Muscle layer of duodenum (tissue), 2 donors: ENCODE results near the gene ARHGEF3.

ENCODE experiments used
- H3K27ac ChIP-seq: one replicate; pipeline ENCODE4 v1.7.0; 2013; ENCODE audit warnings: mild to moderate bottlenecking, low read length
- H3K27me3 ChIP-seq: one replicate; pipeline ENCODE4 v1.7.0; 2013; ENCODE audit warnings: low read depth, mild to moderate bottlenecking, control low read depth, low read length
- H3K36me3 ChIP-seq, 2 donors: one replicate each; pipeline ENCODE4 v1.7.0; 2013; ENCODE audit warnings: low read length in 2 of 2, control low read depth in 1 of 2, mild to moderate bottlenecking in 1 of 2; ENCODE audit not compliant: insufficient read depth in 2 of 2, control insufficient read depth in 1 of 2
- H3K4me1 ChIP-seq, 2 donors: one replicate each; pipeline ENCODE4 v1.7.0; 2013; ENCODE audit warnings: low read length in 2 of 2, mild to moderate bottlenecking in 2 of 2, control low read depth in 1 of 2, moderate library complexity in 1 of 2; ENCODE audit not compliant: insufficient read depth in 2 of 2, control insufficient read depth in 1 of 2
- H3K4me3 ChIP-seq, 2 donors: one replicate each; pipeline ENCODE4 v1.7.0; 2013; ENCODE audit warnings: low read length in 2 of 2, low read depth in 1 of 2, mild to moderate bottlenecking in 1 of 2
- H3K9me3 ChIP-seq, 2 donors: one replicate each; pipeline ENCODE4 v1.7.0; 2013; ENCODE audit warnings: low read length in 2 of 2, control low read depth in 1 of 2, mild to moderate bottlenecking in 1 of 2; ENCODE audit not compliant: control insufficient read depth in 1 of 2
- donor health status: healthy.

Gene ARHGEF3

GRCh38 chr3:56790016-56790821 lies 11.5 kb downstream of the ARHGEF3 start:
- Histone ChIP-seq H3K36me3 (no peaks in the 10 kb centered on the region), H3K9me3 (no peaks in the 10 kb centered on the region), H3K27me3 (no peaks in the 10 kb centered on the region), H3K27ac (no peak overlapping the region), H3K4me3 (no peak overlapping the region), H3K4me1 (peaks cover 0 to 14% of the 10 kb centered on the region in 2 donors)

GRCh38 chr3:56789076-56789475 lies 12.7 kb downstream of the ARHGEF3 start:
- Histone ChIP-seq H3K36me3 (no peaks in the 10 kb centered on the region), H3K9me3 (no peaks in the 10 kb centered on the region), H3K27ac (no peak overlapping the region), H3K4me3 (no peak overlapping the region), H3K4me1 (peaks cover 4 to 15% of the 10 kb centered on the region in 2 donors), H3K27me3 (no peaks in the 10 kb centered on the region)

- Histone ChIP-seq H3K9me3 (no peaks in the 10 kb centered on the region), H3K4me1 (peaks cover 9 to 20% of the 10 kb centered on the region in 2 donors), H3K27me3 (no peaks in the 10 kb centered on the region), H3K36me3 (no peaks in the 10 kb centered on the region), H3K4me3 (no peak overlapping the region), H3K27ac (peak overlapping the region; percentile 46)
Measured at GRCh38 chr3:56788521-56788920, 13.2 kb downstream of the ARHGEF3 start.

GRCh38 chr3:56787784-56788256 lies 13.9 kb downstream of the ARHGEF3 start:
- no peaks in the 10 kb centered on the region for H3K9me3 ChIP-seq
- H3K36me3 ChIP-seq = no peaks in the 10 kb centered on the region
- no peaks in the 10 kb centered on the region for H3K27me3 ChIP-seq
- no peak overlapping the region for H3K4me3 ChIP-seq
- peaks cover 15 to 27% of the 10 kb centered on the region in 2 donors for H3K4me1 ChIP-seq
- peak overlapping the region; percentile 46 for H3K27ac ChIP-seq

- Histone ChIP-seq H3K27me3 (no peaks in the 10 kb centered on the region), H3K4me3 (no peak overlapping the region), H3K36me3 (no peaks in the 10 kb centered on the region), H3K27ac (no peak overlapping the region), H3K4me1 (peaks cover 21 to 27% of the 10 kb centered on the region in 2 donors), H3K9me3 (no peaks in the 10 kb centered on the region)
Measured at GRCh38 chr3:56787258-56787775, 14.4 kb downstream of the ARHGEF3 start.

GRCh38 chr3:56785499-56785898 lies 16.2 kb downstream of the ARHGEF3 start:
- no peaks in the 10 kb centered on the region for H3K27me3 ChIP-seq
- H3K36me3 ChIP-seq = no peaks in the 10 kb centered on the region
- H3K27ac ChIP-seq = no peak overlapping the region
- H3K4me3 ChIP-seq = no peak overlapping the region
- no peaks in the 10 kb centered on the region for H3K9me3 ChIP-seq
- peaks cover 24 to 27% of the 10 kb centered on the region in 2 donors for H3K4me1 ChIP-seq

GRCh38 chr3:56784448-56785001 lies 17.2 kb downstream of the ARHGEF3 start:
- Histone ChIP-seq H3K9me3 (no peaks in the 10 kb centered on the region), H3K4me1 (peaks cover 24 to 26% of the 10 kb centered on the region in 2 donors), H3K4me3 (no peak overlapping the region), H3K36me3 (no peaks in the 10 kb centered on the region), H3K27ac (peak overlapping the region; percentile 81), H3K27me3 (no peaks in the 10 kb centered on the region)

GRCh38 chr3:56783644-56784447 lies 17.9 kb downstream of the ARHGEF3 start:
- peak overlapping the region; percentile 81 for H3K27ac ChIP-seq
- H3K36me3 ChIP-seq = no peaks in the 10 kb centered on the region
- no peaks in the 10 kb centered on the region for H3K27me3 ChIP-seq
- peaks cover 19 to 24% of the 10 kb centered on the region in 2 donors for H3K4me1 ChIP-seq
- H3K4me3 ChIP-seq = no peak overlapping the region
- no peaks in the 10 kb centered on the region for H3K9me3 ChIP-seq

GRCh38 chr3:56782906-56783305 lies 18.8 kb downstream of the ARHGEF3 start:
- Histone ChIP-seq H3K4me3 (no peak overlapping the region), H3K4me1 (peaks cover 14 to 24% of the 10 kb centered on the region in 2 donors), H3K27ac (peak overlapping the region; percentile 81), H3K9me3 (no peaks in the 10 kb centered on the region), H3K36me3 (no peaks in the 10 kb centered on the region), H3K27me3 (no peaks in the 10 kb centered on the region)

GRCh38 chr3:56782215-56782614 lies 19.5 kb downstream of the ARHGEF3 start:
- Histone ChIP-seq H3K27ac (peak overlapping the region; percentile 81), H3K4me3 (no peak overlapping the region), H3K36me3 (no peaks in the 10 kb centered on the region), H3K27me3 (no peaks in the 10 kb centered on the region), H3K9me3 (no peaks in the 10 kb centered on the region), H3K4me1 (peaks cover 14 to 24% of the 10 kb centered on the region in 2 donors)

- no peaks in the 10 kb centered on the region for H3K36me3 ChIP-seq
- no peaks in the 10 kb centered on the region for H3K9me3 ChIP-seq
- no peaks in the 10 kb centered on the region for H3K27me3 ChIP-seq
- no peak overlapping the region for H3K27ac ChIP-seq
- no peak overlapping the region for H3K4me3 ChIP-seq
- H3K4me1 ChIP-seq = peaks cover 16 to 24% of the 10 kb centered on the region in 2 donors
Measured at GRCh38 chr3:56781762-56782161, 20.0 kb downstream of the ARHGEF3 start.
